ENCODE measurements around the gene RNF4. TPM values are rescaled to one million over a fixed set of nuclear protein-coding genes. Genes with fewer than 3 reads are reported as not detected.
A peak's percentile ranks its signal among the peaks of the same experiment; 100 is the strongest.

Gene RNF4
- total and polyA plus RNA-seq, 10 of the 15 experiments (the other 5 are each of a cell fraction or from before 2014, with no cell fraction given), result 34.9 to 145 (median 76.1) TPM

GRCh38 chr4:2536193-2537010, 67.5 kb downstream of the RNF4 start, which contains the start of gene FAM193A (continued):
- TF ChIP-seq, protein P1, sequence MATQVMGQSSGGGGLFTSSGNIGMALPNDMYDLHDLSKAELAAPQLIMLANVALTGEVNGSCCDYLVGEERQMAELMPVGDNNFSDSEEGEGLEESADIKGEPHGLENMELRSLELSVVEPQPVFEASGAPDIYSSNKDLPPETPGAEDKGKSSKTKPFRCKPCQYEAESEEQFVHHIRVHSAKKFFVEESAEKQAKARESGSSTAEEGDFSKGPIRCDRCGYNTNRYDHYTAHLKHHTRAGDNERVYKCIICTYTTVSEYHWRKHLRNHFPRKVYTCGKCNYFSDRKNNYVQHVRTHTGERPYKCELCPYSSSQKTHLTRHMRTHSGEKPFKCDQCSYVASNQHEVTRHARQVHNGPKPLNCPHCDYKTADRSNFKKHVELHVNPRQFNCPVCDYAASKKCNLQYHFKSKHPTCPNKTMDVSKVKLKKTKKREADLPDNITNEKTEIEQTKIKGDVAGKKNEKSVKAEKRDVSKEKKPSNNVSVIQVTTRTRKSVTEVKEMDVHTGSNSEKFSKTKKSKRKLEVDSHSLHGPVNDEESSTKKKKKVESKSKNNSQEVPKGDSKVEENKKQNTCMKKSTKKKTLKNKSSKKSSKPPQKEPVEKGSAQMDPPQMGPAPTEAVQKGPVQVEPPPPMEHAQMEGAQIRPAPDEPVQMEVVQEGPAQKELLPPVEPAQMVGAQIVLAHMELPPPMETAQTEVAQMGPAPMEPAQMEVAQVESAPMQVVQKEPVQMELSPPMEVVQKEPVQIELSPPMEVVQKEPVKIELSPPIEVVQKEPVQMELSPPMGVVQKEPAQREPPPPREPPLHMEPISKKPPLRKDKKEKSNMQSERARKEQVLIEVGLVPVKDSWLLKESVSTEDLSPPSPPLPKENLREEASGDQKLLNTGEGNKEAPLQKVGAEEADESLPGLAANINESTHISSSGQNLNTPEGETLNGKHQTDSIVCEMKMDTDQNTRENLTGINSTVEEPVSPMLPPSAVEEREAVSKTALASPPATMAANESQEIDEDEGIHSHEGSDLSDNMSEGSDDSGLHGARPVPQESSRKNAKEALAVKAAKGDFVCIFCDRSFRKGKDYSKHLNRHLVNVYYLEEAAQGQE (IDR thresholded peaks at IDR 0.05; ENCODE audit: low read depth, low read length), result no peak
- no peak for TF ChIP-seq KAT2A (conservative IDR thresholded peaks at IDR 0.05; ENCODE audit: control insufficient read depth, low read depth, low read length)
- no peak for TF ChIP-seq CEBPB (IDR thresholded peaks at IDR 0.05; ENCODE audit: borderline replicate concordance in 1 of 2, low read depth in 2 of 2, low read length in 2 of 2)
- TF ChIP-seq MEF2A (IDR thresholded peaks at IDR 0.05; ENCODE audit: insufficient read depth, low read depth, low read length), result no peak
- TF ChIP-seq IRF4 (IDR thresholded peaks at IDR 0.05; ENCODE audit: low read depth, low read length), result no peak
- TF ChIP-seq CHD2 (IDR thresholded peaks at IDR 0.05; ENCODE audit: borderline replicate concordance, low read depth, low read length), result peak; percentile 87
- TF ChIP-seq TCF3 (IDR thresholded peaks at IDR 0.05; ENCODE audit: borderline replicate concordance, insufficient read depth, low read depth, low read length), result peak; percentile 33; the same call in 1 of the 2 replicates
- no peak for TF ChIP-seq SUPT20H (IDR thresholded peaks at IDR 0.05; ENCODE audit: borderline replicate concordance, control insufficient read depth, low read depth, low read length)
- TF ChIP-seq, protein P2, sequence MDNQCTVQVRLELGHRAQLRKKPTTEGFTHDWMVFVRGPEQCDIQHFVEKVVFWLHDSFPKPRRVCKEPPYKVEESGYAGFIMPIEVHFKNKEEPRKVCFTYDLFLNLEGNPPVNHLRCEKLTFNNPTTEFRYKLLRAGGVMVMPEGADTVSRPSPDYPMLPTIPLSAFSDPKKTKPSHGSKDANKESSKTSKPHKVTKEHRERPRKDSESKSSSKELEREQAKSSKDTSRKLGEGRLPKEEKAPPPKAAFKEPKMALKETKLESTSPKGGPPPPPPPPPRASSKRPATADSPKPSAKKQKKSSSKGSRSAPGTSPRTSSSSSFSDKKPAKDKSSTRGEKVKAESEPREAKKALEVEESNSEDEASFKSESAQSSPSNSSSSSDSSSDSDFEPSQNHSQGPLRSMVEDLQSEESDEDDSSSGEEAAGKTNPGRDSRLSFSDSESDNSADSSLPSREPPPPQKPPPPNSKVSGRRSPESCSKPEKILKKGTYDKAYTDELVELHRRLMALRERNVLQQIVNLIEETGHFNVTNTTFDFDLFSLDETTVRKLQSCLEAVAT (IDR thresholded peaks at IDR 0.05), result no peak
- no peak for TF ChIP-seq ZNF207 (IDR thresholded peaks at IDR 0.05; ENCODE audit: borderline replicate concordance)
- TF ChIP-seq FOS (IDR thresholded peaks at IDR 0.05; ENCODE audit: borderline replicate concordance, extremely low read depth, insufficient read length), result no peak
- TF ChIP-seq CBX3 (IDR thresholded peaks at IDR 0.05; ENCODE audit: borderline replicate concordance, low read depth), result no peak
- no peak for TF ChIP-seq ZSCAN29 (IDR thresholded peaks at IDR 0.05)
- TF ChIP-seq USF2 (IDR thresholded peaks at IDR 0.05; ENCODE audit: borderline replicate concordance, low read depth, low read length), result no peak
- peak; percentile 97 for TF ChIP-seq HCFC1 (IDR thresholded peaks at IDR 0.05; ENCODE audit: low read length)
- TF ChIP-seq, protein P3, sequence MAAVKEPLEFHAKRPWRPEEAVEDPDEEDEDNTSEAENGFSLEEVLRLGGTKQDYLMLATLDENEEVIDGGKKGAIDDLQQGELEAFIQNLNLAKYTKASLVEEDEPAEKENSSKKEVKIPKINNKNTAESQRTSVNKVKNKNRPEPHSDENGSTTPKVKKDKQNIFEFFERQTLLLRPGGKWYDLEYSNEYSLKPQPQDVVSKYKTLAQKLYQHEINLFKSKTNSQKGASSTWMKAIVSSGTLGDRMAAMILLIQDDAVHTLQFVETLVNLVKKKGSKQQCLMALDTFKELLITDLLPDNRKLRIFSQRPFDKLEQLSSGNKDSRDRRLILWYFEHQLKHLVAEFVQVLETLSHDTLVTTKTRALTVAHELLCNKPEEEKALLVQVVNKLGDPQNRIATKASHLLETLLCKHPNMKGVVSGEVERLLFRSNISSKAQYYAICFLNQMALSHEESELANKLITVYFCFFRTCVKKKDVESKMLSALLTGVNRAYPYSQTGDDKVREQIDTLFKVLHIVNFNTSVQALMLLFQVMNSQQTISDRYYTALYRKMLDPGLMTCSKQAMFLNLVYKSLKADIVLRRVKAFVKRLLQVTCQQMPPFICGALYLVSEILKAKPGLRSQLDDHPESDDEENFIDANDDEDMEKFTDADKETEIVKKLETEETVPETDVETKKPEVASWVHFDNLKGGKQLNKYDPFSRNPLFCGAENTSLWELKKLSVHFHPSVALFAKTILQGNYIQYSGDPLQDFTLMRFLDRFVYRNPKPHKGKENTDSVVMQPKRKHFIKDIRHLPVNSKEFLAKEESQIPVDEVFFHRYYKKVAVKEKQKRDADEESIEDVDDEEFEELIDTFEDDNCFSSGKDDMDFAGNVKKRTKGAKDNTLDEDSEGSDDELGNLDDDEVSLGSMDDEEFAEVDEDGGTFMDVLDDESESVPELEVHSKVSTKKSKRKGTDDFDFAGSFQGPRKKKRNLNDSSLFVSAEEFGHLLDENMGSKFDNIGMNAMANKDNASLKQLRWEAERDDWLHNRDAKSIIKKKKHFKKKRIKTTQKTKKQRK (IDR thresholded peaks at IDR 0.05; ENCODE audit: low read depth, low read length), result no peak
- peak; percentile 31; the same call in 1 of the 2 replicates for TF ChIP-seq TBL1XR1 (IDR thresholded peaks at IDR 0.05; ENCODE audit: low read depth, low read length)
- no peak for TF ChIP-seq ZNF384 (IDR thresholded peaks at IDR 0.05; ENCODE audit: borderline replicate concordance, low read depth, low read length)
- TF ChIP-seq KDM1A (IDR thresholded peaks at IDR 0.05; ENCODE audit: borderline replicate concordance), result no peak
- TF ChIP-seq RAD21 (IDR thresholded peaks at IDR 0.05; ENCODE audit: insufficient read depth, low read depth, low read length), result no peak

All from GM12878 (cell line).